HL-60/S4 (cell line): ENCODE data around the gene CPLX3.
"Not testable (repeated sequence)": the region's sequence is repeated elsewhere in the genome, so short reads cannot be mapped to it uniquely, and the experiment has no call there.

Source experiments
- in situ Hi-C: fragments of 300-500 bp; cut with MboI; formaldehyde crosslinking; loops from 2 replicates; pipeline ENCODE4 v1.14.3; 2022; ENCODE audit warnings: low sequenced_read_pairs

Gene CPLX3, protein sequence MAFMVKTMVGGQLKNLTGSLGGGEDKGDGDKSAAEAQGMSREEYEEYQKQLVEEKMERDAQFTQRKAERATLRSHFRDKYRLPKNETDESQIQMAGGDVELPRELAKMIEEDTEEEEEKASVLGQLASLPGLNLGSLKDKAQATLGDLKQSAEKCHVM

DNA sequence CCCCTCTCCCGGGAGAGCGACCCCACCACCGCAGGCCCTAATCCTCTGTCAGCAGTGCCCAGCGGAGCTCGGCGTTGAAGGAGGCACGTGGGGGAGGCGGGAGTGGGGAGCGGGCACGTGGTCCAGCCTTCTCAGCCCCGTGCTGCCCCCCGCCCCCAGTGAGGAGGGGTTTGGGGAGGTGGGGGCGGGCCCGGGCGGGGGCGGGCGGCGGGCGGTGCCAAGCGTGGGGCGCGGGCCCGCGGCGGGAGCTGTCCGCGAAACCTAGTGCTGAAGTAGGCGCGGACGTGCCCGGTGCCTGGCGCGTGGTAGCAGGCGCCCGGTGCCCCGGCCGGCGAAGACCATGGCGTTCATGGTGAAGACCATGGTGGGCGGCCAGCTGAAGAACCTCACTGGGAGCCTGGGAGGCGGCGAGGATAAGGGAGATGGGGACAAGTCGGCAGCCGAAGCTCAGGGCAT is at the start of gene CPLX3:
CPLX3 (plus strand) TSS at position 264 of the 456 bp plus-strand sequence; CDS start at position 341, 77 bp downstream.
- in situ Hi-C loops: no loop called here

DNA sequence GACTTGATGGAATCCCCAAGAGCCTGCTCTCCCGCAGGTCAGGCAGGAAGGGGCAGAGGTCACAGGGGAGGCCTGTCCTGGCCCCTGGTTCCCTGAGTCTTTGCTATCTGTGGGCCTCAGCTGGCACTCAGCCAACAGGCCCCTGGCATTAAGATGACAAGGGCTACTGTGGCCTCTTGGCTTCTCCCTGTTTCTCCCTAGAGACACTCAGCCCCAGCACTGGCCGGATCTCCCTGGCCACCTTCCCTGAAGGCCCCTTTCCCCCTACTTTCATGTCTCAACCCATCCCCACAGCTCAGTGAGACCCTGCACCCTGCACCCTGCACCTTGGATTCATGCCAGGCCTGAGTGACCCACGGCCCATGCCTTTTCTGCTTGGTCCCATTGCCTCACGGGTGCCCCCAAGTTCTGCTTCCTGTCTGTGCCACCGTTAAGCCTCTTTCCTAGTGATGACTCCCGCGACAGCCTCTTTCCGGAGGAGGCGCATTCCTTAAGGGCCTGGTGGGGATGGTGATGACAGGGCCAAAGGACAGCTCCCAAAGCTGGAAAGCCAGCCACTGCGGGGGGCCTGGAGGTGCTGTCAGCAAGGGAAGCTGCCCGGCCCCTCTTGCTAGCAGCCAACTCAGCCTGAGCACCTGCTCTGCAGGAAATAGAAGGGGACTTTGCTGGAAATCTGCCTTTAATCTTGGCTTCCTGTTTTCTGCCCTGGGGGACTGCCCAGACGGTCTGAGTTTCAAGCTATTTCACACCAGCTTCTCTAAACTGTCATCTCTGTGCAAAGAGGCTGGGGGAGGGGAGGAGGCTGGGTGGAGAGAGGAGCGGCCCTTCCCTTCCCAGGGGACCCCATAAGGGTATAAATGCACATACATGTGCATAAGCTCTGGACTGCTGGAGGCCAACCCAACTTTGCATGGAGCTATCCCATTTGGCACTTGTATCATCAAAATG is 49.3 kb upstream of the CPLX3 start:
- in situ Hi-C loops: loop anchor here (10.0 kb wide), 1 partner anchor 168 kb away; no protein-coding TSS in a partner anchor

DNA sequence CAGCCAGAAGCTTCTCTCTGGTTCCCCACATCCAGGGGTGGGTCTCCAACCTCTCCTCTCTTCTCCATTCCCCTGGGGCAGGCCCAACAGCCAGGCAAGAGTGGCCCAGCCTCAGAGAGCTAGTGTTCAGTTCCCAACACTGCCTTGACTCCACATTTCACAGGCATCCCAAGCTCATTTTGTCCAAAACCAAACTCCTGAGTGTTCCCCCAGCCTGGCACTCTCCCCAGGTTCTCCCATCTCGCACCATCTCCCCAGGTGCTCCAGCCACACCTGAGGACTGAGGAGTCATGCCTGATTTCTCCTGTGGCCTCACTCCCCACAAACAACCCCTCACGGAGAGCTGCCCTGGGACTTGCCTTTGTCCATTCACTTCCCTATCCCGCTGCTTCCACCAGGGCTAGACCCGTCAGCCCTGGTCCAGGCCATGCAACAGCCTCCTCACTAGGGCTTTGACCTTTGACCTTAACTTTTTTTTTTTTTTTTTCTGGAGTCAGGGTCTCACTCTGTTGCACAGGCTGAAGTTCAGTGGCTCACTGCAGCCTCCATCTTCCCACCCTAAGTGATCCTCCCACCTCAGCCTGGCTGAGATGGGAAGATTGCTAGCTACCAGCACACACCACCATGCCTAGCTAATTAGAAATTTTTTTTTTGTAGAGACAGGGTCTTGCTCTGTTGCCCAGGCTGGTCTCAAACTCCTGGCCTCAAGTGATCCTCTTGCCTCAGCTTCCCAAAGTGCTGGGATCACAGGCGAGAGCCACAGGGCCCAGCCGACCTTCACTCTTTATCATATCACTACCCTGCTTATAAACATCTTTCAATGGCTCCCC is 48.4 kb upstream of the CPLX3 start:
- in situ Hi-C loops: loop anchor here (10.0 kb wide), 1 partner anchor 167 kb away; no protein-coding TSS in a partner anchor

DNA sequence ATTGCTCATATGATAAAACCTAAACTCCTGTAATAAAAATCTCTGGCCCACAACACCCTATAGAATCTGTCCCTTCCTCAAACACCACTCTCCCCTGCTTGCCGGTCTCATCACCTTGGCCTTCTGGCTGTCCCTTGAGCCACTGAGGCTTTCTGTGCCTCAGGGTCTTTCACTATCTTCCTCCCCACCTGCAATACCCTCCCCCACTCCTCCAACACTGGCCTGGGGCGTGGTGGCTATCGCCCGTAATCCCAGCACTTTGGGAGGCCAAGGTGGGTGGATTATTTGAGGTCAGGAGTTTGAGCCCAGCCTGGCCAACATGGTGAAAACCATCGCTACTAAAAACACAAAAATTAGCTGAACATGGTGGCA is 47.8 kb upstream of the CPLX3 start:
- in situ Hi-C loops: loop anchor here (10.0 kb wide), 1 partner anchor 166 kb away; no protein-coding TSS in a partner anchor

DNA sequence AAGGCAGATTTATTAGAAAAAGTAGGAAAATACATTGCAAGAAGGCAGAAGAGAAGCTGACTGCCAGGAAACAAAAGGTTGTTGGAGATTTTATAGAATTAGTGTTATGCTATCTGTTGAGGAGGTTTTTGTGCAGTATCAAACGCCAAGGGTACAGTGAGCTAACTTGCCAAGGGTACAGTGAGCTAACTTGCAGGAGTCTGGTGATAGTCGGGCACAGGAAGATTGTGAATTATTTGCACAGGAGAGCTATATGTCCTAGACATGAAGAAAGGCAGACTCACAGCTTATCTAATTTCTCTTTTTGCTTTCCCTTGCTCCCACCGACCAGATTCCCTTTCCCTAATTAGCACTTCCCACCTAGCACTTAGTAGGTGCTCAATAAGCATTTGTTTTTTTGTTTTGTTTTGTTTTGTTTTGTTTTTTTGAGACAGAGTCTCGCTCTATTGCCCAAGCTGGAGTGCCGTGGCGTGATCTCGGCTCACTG is 47.2 kb upstream of the CPLX3 start:
- in situ Hi-C loops: loop anchor here (10.0 kb wide), 1 partner anchor 166 kb away; no protein-coding TSS in a partner anchor

DNA sequence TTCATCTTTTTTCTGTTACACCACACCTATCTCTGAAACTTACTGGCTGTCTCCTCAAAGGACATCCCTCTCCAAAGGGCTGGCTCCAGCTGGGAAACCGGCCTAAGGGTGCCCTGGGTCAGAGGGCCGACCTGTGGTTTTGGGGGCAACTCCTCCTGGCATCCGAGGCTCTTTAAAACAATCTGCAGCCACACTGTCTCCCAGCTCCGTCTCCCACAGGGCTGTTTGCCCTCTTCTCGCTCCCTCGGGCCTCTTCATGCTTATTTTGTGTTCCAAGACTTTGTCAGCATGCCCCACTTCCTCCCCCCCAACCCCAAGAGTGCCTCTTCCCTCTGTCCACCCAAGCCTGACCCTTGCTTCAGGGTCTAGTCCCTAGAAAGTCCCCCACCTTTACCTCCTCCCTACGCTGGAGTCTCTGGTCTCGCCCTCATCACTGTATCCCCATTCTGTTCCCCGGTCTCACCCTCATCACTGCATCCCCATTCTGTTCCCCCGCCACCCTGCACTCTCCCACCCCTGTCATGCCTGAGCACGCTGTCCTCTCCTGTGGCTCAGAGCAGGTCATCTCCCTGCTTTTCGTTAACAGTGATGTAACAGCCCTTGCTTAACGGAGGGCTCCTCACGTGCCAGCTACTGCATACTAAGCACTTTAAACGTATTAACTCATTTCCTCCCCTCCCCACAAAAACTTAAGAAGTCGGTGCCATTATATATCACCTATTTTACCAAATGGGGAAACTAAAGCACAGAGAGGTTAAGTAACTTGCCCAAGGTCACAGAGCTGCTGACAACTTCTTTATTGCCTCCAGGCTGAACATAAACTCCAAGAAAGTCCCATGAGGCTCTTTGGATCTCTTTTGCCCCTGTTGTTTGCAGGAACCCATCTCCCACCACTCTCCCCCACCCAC is 45.6 kb upstream of the CPLX3 start:
- in situ Hi-C loops: no loop called here

DNA sequence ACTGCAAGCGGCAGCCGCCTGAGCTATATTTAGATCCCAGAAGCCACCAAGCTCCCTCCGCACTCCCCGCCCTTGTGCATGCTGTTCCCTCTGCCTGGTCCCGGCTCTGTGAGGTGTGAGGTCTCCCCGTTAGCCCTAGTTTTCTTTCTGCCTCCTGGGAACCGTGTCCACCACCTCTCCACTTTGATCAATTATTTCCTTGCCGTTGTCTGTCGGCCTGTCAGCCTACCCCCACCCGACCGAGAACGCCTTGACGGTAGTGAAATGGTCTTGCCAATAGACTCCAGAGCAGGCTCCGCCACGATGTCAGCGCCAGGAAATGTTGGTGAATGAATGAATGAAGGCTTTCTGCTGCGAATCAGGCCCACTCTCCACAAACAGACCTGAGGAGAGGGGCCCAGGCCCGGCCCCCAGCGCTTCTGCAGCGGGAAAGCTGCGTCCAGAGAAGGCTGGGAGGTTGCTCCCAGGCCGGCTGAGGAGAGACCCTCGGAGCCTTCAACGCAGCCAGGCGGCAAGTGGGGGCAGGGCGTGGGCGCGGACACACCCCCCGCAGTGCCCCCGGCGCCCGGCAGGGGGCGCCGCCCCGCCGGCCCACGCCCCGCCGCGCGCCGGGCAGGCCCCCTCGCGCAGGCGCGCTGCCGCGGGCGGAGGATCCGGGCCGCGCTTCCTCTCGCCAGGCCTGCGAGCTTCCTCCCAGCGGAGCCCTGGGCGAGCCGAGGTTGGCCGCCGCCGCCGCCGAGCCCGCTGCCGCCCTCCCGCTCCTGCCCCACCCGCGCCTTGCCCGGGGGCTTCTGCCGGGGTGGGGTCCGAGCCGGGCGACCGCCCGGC is 44.8 kb upstream of the CPLX3 start, which contains the start of gene CSK:
CSK (plus strand) TSS at position 650 of the 828 bp plus-strand sequence. CDS start 16,218 bp downstream, outside the sequence.
- in situ Hi-C loops: no loop called here

DNA sequence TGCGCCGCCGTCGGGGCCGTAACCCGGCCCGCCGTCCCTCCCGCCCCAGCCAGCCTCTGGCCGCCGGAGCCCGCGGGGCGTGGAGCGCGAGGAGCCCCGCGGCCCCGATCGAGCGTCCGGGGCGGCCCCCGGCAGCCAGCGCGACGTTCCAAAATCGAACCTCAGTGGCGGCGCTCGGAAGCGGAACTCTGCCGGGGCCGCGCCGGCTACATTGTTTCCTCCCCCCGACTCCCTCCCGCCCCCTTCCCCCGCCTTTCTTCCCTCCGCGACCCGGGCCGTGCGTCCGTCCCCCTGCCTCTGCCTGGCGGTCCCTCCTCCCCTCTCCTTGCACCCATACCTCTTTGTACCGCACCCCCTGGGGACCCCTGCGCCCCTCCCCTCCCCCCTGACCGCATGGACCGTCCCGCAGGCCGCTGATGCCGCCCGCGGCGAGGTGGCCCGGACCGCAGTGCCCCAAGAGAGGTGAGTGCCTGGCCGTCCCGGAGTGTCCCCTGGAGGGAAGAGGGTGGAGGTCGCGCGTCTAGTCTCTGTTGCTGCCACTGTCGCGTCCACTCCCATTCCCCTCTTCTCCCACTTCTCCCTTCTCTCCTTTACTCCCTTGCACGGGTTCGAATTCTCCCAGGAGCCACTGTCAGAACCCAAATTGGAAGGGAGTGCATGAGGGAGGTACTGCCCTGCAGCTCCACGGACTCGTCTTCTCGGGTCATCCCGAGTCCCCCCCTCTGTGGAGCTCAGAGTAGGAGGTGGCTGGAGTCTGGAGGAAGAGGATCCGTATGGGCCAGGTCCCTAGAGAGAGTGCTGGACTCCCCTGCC is 44.0 kb upstream of the CPLX3 start:
- in situ Hi-C loops: no loop called here

DNA sequence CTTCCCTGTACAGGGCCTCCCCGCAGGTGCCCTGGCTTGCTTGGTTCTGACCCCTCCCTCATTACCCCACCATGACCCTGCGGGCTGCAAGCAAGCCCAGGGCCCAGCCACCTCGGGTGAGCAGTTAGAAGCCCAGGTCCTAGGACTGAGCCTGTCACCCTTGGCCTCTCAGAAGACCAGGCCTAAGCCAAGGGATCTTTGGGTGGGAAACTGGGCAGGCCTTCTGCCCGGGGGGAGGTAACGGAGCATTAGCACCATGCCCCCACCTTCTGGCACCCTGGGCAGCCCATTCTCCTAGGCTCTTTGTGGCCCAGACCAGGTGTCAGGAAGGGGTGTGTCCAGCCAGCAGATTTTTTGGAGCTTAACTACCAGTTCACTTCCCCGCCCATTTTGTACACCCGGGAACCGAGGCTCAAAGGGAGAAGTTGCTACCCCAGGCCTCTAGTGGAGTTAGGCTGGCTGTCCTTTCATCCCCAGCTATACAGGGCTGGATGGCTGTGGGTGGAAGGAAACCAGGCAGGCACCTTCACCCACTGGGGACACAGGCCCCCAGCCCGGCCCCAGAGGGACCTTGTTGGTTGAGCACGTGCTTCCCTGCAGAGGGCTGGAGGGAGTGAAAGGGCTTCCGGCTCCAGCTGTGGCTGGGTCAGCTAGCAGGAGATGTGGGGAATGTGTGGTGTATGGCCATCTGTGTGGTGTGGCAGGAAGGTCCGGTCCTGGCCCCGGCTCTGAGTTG is 43.2 kb upstream of the CPLX3 start:
- in situ Hi-C loops: no loop called here

DNA sequence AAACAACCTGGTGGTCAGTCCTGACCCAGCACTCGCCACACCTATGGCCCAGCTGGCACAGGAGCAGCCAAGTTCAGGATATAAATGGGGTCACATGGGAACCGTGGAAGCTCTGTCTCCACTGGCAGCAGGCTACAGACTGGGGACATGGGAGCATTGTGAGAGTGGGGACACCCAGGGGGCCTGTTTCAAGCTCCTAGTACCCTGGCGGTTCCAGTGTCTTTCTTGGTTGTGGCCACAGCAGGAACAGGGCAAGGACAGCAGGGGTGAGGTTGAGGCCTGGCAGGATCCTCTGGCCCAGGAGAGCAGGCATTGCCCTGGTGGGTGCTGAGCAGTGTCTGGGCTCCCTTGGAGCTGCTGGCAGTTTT is 42.6 kb upstream of the CPLX3 start:
- in situ Hi-C loops: no loop called here

DNA sequence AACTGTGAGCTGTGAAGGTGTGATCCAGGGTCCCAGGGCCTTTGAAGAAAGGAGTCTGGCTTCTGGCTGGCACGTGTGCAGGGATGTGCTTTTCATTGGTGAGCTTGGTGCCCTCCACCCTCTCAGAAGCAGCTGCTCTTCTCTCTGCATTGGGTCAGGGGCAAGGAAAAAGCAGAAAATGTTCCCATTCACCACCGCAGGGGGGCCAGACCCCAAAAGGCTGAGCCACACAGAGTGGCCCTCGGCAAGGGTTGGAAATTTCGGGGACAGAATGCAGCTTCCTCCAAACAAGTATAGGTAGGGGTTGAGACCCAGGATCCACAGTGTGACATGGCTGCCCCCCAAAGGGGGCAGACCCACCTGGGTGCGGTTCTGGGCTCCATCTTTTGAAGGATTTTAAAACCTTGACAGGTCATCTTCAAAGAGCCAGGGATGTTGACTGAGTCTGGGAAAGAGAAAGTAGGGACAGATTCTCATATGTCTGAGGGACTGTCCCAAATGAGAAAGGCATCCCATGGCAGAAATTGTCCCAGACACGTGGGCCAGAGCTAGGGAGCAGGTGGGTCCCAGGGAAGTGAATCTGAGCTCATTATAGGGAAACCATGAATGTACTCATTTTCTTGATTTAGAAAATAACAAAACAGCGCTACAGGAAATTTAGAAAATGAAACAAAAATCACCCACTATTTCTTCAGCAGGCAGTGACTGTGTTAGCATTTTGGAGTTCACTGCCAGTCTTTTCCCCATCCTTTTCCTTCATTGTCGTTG is 41.8 kb upstream of the CPLX3 start:
- in situ Hi-C loops: no loop called here

DNA sequence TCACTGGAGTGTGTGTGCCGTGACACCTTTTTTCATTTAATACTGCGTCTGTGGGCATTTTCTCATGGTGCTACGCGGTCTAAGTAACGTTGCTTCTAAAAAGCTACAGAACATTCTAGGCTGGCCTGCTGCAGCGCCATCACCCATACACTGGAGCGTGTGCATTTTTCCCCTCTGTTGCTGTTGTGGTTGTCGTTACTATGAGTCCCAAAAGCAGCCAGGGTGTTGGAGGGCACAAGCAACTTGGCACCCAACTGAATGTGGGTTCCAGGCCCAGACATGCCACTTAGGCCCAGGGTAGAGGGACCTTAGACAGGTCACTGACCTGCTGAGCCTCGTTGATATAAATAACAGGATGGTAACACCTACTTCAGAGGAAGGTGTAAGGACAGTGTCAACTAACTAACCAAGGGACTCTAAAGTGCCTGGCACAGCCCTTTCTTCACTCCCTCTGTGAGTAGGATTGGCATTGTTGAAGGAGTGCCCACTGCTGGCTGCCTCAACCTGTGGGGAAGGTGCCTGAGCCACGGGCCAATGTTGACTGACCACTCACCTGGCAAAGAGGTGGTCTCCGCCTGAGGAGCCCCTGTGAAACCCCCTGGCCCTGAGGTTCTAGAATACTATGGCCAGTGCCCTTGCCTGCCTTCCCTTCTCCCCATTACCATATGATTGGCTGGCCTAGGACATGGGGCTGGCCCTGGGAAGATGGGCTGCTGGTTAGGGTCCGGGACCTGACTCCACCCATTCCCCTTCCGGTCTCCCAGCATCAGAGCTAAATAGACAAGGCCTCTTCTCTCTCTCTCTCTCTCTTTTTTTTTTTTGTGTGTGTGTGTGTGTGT is 41.0 kb upstream of the CPLX3 start:
- in situ Hi-C loops: no loop called here

DNA sequence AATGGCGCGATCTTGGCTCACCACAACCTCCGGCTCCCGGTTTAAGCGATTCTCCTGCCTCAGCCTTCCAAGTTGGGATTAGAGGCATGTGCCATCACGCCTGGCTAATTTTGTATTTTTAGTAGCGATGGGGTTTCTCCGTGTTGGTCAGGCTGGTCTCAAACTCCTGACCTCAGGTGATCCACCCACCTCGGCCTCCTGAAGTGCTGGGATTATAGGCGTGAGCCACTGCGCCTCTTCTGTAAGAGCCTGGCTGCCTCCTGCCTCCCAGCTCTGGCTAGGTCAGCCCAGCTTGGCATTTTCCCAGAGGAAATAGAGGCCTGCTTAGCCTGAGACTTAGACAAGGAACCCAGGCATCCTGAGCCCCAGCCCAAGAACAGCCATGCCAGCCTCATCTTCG is 40.3 kb upstream of the CPLX3 start:
- in situ Hi-C loops: not testable (repeated sequence)

DNA sequence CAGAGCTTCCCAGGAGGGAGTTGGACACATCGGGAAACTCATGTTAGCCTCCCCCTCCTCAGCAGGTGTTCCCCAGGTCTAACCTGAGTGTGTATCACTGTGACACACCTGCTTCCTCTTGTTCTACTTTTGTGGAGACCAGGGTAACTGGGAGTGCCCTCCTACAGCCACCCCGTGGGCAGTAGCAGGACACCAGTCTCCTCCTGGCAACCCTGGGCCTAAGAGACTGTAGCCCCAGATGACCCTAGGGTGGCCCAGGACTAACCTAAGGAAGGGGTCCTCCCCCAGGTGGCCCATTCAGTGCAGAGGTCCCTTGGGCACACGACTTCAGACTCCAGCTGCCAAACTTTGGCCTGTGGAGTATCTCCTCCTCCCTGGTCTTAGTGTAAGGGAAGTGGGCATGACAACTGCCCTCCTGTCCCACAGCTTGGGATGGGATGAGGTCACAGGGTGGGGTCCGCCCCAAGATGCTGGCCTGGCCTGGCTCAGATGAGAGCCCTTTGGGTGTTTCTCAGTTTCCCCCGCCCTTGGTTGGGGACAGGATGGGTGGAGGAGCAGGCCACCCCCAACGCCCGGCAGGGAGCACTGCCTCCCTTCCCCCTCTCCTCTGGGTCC is 39.8 kb upstream of the CPLX3 start:
- in situ Hi-C loops: no loop called here
